Metanephros (tissue), 1 donor: Measurements from ENCODE around the gene LCE1B. TPM values are rescaled to one million over a fixed set of nuclear protein-coding genes. Genes with fewer than 3 reads are reported as not detected.

ENCODE experiments used
- total RNA-seq: library from RNA; depleted of rRNA; stranded (reverse); fragments of >200 nt; gene quantifications from one replicate; pipeline ENCODE4 v1.2.3, GENCODE V29; 2014

Gene LCE1B
- not detected for total RNA-seq

GRCh38 chr1:152811671-152812070, at the start of gene LCE1B:
Gene LCE1B, plus strand, starts transcription at chr1:152811971. Its CDS starts 476 bp downstream, at chr1:152812447.

GRCh38 chr1:152774875-152775274, 36.9 kb upstream of the LCE1B start, which contains the start of gene LCE1F:
Gene LCE1F, plus strand, starts transcription at chr1:152775140. Its CDS starts 1,232 bp downstream, at chr1:152776372.

GRCh38 chr1:152786077-152786476, 25.7 kb upstream of the LCE1B start, which contains the start of gene LCE1E:
Gene LCE1E, plus strand, starts transcription at chr1:152786257. Its CDS starts 1,043 bp downstream, at chr1:152787300.

GRCh38 chr1:152796421-152796820, 15.3 kb upstream of the LCE1B start, which contains the start of gene LCE1D:
Gene LCE1D, plus strand, starts transcription at chr1:152796721. Its CDS starts 1,074 bp downstream, at chr1:152797795.

GRCh38 chr1:152806576-152806975, 5.2 kb upstream of the LCE1B start, which contains the start of gene LCE1C:
Gene LCE1C, minus strand, starts transcription at chr1:152806651. Its CDS starts 1,173 bp downstream, at chr1:152805478.

GRCh38 chr1:152827173-152827572, 15.4 kb downstream of the LCE1B start, which contains the start of gene LCE1A:
Gene LCE1A, plus strand, starts transcription at chr1:152827473. Its CDS starts 0 bp downstream, at chr1:152827473.

GRCh38 chr1:152842556-152842955, 30.8 kb downstream of the LCE1B start, which contains the start of gene LCE6A:
Gene LCE6A, plus strand, starts transcription at chr1:152842856. Its CDS starts 665 bp downstream, at chr1:152843521.

GRCh38 chr1:152859696-152860095, 47.9 kb downstream of the LCE1B start, which contains the start of gene LCE7A:
Gene LCE7A, plus strand, starts transcription at chr1:152859996. Its CDS starts 702 bp downstream, at chr1:152860698.

Other genes starting within 250 kb of the LCE1B start
- gene LCE3E, start 245.2 kb upstream of the LCE1B start, total RNA-seq = not detected
- not detected for gene LCE3D, start 231.5 kb upstream of the LCE1B start, total RNA-seq
- gene LCE3C, start 211.7 kb upstream of the LCE1B start, total RNA-seq = not detected
- not detected for gene LCE3B, start 198.2 kb upstream of the LCE1B start, total RNA-seq
- gene LCE3A, start 188.9 kb upstream of the LCE1B start, total RNA-seq = not detected
- not detected for gene LCE2D, start 148.6 kb upstream of the LCE1B start, total RNA-seq
- not detected for gene LCE2C, start 136.7 kb upstream of the LCE1B start, total RNA-seq
- gene LCE2B, start 125.8 kb upstream of the LCE1B start, total RNA-seq = not detected
- not detected for gene LCE2A, start 113.6 kb upstream of the LCE1B start, total RNA-seq
- gene LCE4A, start 103.8 kb upstream of the LCE1B start, total RNA-seq = not detected
- not detected for gene KPRP, start 53.9 kb upstream of the LCE1B start, total RNA-seq
- gene LCE1F, start 36.8 kb upstream of the LCE1B start, total RNA-seq = not detected
- not detected for gene LCE1E, start 25.7 kb upstream of the LCE1B start, total RNA-seq
- gene LCE1D, start 15.2 kb upstream of the LCE1B start, total RNA-seq = not detected
- not detected for gene LCE1C, start 5.3 kb upstream of the LCE1B start, total RNA-seq
- gene LCE1A, start 15.5 kb downstream of the LCE1B start, total RNA-seq = not detected
- gene LCE6A, start 30.9 kb downstream of the LCE1B start, total RNA-seq = not detected
- gene LCE7A, start 48.0 kb downstream of the LCE1B start, total RNA-seq = not detected
- not detected for gene SMCP, start 66.4 kb downstream of the LCE1B start, total RNA-seq
- gene IVL, start 96.6 kb downstream of the LCE1B start, total RNA-seq = 0.35 TPM
- gene SPRR5, start 135.2 kb downstream of the LCE1B start, total RNA-seq = not detected
- not detected for gene SPRR4, start 158.7 kb downstream of the LCE1B start, total RNA-seq
- not detected for gene SPRR1A, start 172.1 kb downstream of the LCE1B start, total RNA-seq
- 0.58 TPM for gene SPRR3, start 189.8 kb downstream of the LCE1B start, total RNA-seq
- gene SPRR1B, start 219.2 kb downstream of the LCE1B start, total RNA-seq = not detected
- not detected for gene SPRR2D, start 229.1 kb downstream of the LCE1B start, total RNA-seq
- not detected for gene SPRR2A, start 245.5 kb downstream of the LCE1B start, total RNA-seq